BJ (cell line): ENCODE data around the gene KCND2. TPM values are rescaled to one million over a fixed set of nuclear protein-coding genes. Genes with fewer than 3 reads are reported as not detected.

ENCODE experiments used
- CTCF ChIA-PET: fragments of 350-600 bp; formaldehyde crosslinking; extraction: SDS; loops from one replicate; lab custom pipeline; 2021; ENCODE audit warnings: antibody characterized with exemption, inconsistent platforms; lab: Yijun Ruan, JAX
- POLR2A ChIA-PET: fragments of 300-600 bp; sonication (Branson Sonifier 250); formaldehyde crosslinking; extraction: SDS; loops from one replicate; lab custom pipeline; 2021; ENCODE audit warnings: antibody characterized with exemption; lab: Charles Lee
- DNase-seq: peaks from one replicate; pipeline ENCODE4 v3.0.0-alpha.2; 2011; ENCODE audit warnings: low read depth
- H3K27me3 ChIP-seq: 2 replicates; pipeline ENCODE4 v1.6.0; 2011; ENCODE audit warnings: low read length; ENCODE audit not compliant: control insufficient read depth, insufficient read depth
- H3K36me3 ChIP-seq: 2 replicates; pipeline ENCODE4 v1.5.1; 2011; ENCODE audit warnings: low read length; ENCODE audit not compliant: control insufficient read depth, insufficient read depth
- H3K4me3 ChIP-seq: 2 replicates; pipeline ENCODE4 v1.5.1; 2011; ENCODE audit warnings: low read depth, mild to moderate bottlenecking, control low read depth, low read length
- CTCF ChIP-seq: IDR thresholded peaks from 2 replicates; pipeline ENCODE4 v1.5.1; 2011; ENCODE audit warnings: low read depth, mild to moderate bottlenecking, control low read depth, inconsistent platforms, low read length, moderate library complexity; ENCODE audit not compliant: insufficient read depth
- polyA plus RNA-seq: library from polyadenylated mRNA; depleted of rRNA; stranded (reverse); fragments of >200 nt; gene quantifications from 2 replicates; pipeline ENCODE4 v1.2.3, GENCODE V29; 2011

KCND2 gene
- polyA plus RNA-seq, 1 experiment: not detected

- DNase-seq: no peak
- H3K36me3 ChIP-seq: no peaks in the 10 kb centered on the region
- TF ChIP-seq CTCF: no peak
- H3K27me3 ChIP-seq: no peaks in the 10 kb centered on the region
- POLR2A ChIA-PET: no interaction called here
- no peak overlapping the region for H3K4me3 ChIP-seq
- CTCF ChIA-PET: interaction anchor here (1.1 kb wide), 1 partner anchor 12 kb away, joined by 3 read pairs; no protein-coding TSS in a partner anchor
These were observed 256.8 kb downstream of the KCND2 start for GRCh38 chr7:120529736-120530135.

- no peak for DNase-seq
- H3K4me3 ChIP-seq: no peak overlapping the region
- no peaks in the 10 kb centered on the region for H3K36me3 ChIP-seq
- ChIA-PET CTCF (interaction anchor here (1.3 kb wide), 1 partner anchor 20 kb away, joined by 4 read pairs; no protein-coding TSS in a partner anchor), POLR2A (no interaction called here)
- no peaks in the 10 kb centered on the region for H3K27me3 ChIP-seq
- TF ChIP-seq CTCF: no peak
These were observed 265.4 kb downstream of the KCND2 start for GRCh38 chr7:120538335-120538734.

GRCh38 chr7:120539321-120539720 lies 266.3 kb downstream of the KCND2 start:
- ChIA-PET CTCF (interaction anchor here (1.3 kb wide), 1 partner anchor 19 kb away, joined by 4 read pairs; no protein-coding TSS in a partner anchor), POLR2A (no interaction called here)
- H3K36me3 ChIP-seq: no peaks in the 10 kb centered on the region
- TF ChIP-seq CTCF: no peak
- no peaks in the 10 kb centered on the region for H3K27me3 ChIP-seq
- no peak overlapping the region for H3K4me3 ChIP-seq
- no peak for DNase-seq

GRCh38 chr7:120547605-120548004 lies 274.6 kb downstream of the KCND2 start:
- no peak for DNase-seq
- POLR2A ChIA-PET: no interaction called here
- Histone ChIP-seq H3K4me3 (no peak overlapping the region), H3K36me3 (no peaks in the 10 kb centered on the region), H3K27me3 (no peaks in the 10 kb centered on the region)
- no peak for TF ChIP-seq CTCF
- CTCF ChIA-PET: no interaction called here

- H3K36me3 ChIP-seq: no peaks in the 10 kb centered on the region
- no peak for TF ChIP-seq CTCF
- ChIA-PET CTCF (no interaction called here), POLR2A (no interaction called here)
- H3K4me3 ChIP-seq: no peak overlapping the region
- no peaks in the 10 kb centered on the region for H3K27me3 ChIP-seq
- no peak for DNase-seq
These were observed 277.6 kb downstream of the KCND2 start for GRCh38 chr7:120550494-120551048.
